HEK293 (cell line): Measurements from ENCODE around the gene ATP8B1.

ENCODE experiments used
- CTCF ChIA-PET: fragments of 350-600 bp; formaldehyde crosslinking; extraction: SDS; loops from one replicate; lab custom pipeline; 2021; ENCODE audit warnings: antibody characterized with exemption; lab: Yijun Ruan, JAX
- POLR2A ChIA-PET: fragments of 300-600 bp; formaldehyde crosslinking; extraction: SDS; loops from one replicate; lab custom pipeline; 2020; ENCODE audit warnings: antibody characterized with exemption, inconsistent platforms; lab: Yijun Ruan, JAX
- H3K27ac ChIP-seq: fragments of 200-500 bp; sonication (Bioruptor generic); 2 replicates; pipeline ENCODE4 v1.5.1; 2014; ENCODE audit warnings: low read depth, low read length, control low read depth, inconsistent platforms; ENCODE audit errors: extremely low read depth
- H3K36me3 ChIP-seq, 2 experiments: fragments of 200-500 bp in 1 of 2; sonication (Bioruptor generic) in 1 of 2; 1 replicate in 1 of 2; 2 replicates in 1 of 2; pipeline ENCODE4 v1.5.1; 2014 to 2017; ENCODE audit warnings: inconsistent platforms in 2 of 2, low read length in 2 of 2; ENCODE audit not compliant: control insufficient read depth in 2 of 2, insufficient read depth in 1 of 2
- H3K4me1 ChIP-seq: fragments of 200-500 bp; sonication (Bioruptor generic); 2 replicates; pipeline ENCODE4 v1.5.1; 2014; ENCODE audit warnings: mild to moderate bottlenecking, low read length, inconsistent platforms; ENCODE audit not compliant: control insufficient read depth, insufficient read depth
- H3K4me3 ChIP-seq: 2 replicates; pipeline ENCODE4 v1.5.1; 2011; ENCODE audit warnings: low read depth, mild to moderate bottlenecking, control low read depth, low read length, moderate library complexity
- H3K9me3 ChIP-seq: fragments of 200-500 bp; sonication (Bioruptor generic); 2 replicates; pipeline ENCODE4 v1.5.1; 2014; ENCODE audit warnings: low read depth, low read length, inconsistent platforms; ENCODE audit not compliant: control insufficient read depth, insufficient read depth
- FEZF1 ChIP-seq: fragments of 450-650 bp; formaldehyde crosslinking; IDR thresholded peaks from 2 replicates; pipeline ENCODE4 v1.5.1; 2016; ENCODE audit warnings: missing biosample characterization, missing genetic modification characterization
- OSR2 ChIP-seq: fragments of 450-650 bp; formaldehyde crosslinking; IDR thresholded peaks from 2 replicates; pipeline ENCODE4 v1.5.1; 2016; ENCODE audit warnings: missing biosample characterization, missing genetic modification characterization
- OVOL3 ChIP-seq: fragments of 450-650 bp; formaldehyde crosslinking; IDR thresholded peaks from 2 replicates; pipeline ENCODE4 v1.5.1; 2016; ENCODE audit warnings: missing biosample characterization, missing genetic modification characterization
- SCRT1 ChIP-seq: fragments of 450-650 bp; formaldehyde crosslinking; IDR thresholded peaks from 2 replicates; pipeline ENCODE4 v1.5.1; 2016; ENCODE audit warnings: missing biosample characterization, missing genetic modification characterization, borderline replicate concordance
- TCF7L2 ChIP-seq: IDR thresholded peaks from 2 replicates; pipeline ENCODE4 v1.6.1; 2011; ENCODE audit warnings: low read depth, mild to moderate bottlenecking, inconsistent platforms, low read length, moderate library complexity, borderline replicate concordance
- ZEB2 ChIP-seq: fragments of 450-650 bp; formaldehyde crosslinking; IDR thresholded peaks from 2 replicates; pipeline ENCODE4 v1.5.1; 2016; ENCODE audit warnings: missing biosample characterization, missing genetic modification characterization
- ZNF132 ChIP-seq: fragments of 450-650 bp; formaldehyde crosslinking; IDR thresholded peaks from 2 replicates; pipeline ENCODE4 v1.5.1; 2017; ENCODE audit warnings: missing biosample characterization, missing genetic modification characterization, borderline replicate concordance
- ZNF155 ChIP-seq: fragments of 450-650 bp; formaldehyde crosslinking; IDR thresholded peaks from 2 replicates; pipeline ENCODE4 v1.5.1; 2016; ENCODE audit warnings: missing biosample characterization, missing genetic modification characterization
- ZNF266 ChIP-seq: fragments of 450-650 bp; formaldehyde crosslinking; IDR thresholded peaks from 2 replicates; pipeline ENCODE4 v1.5.1; 2016; ENCODE audit warnings: missing biosample characterization, missing genetic modification characterization, low read depth
- ZNF501 ChIP-seq: fragments of 450-650 bp; formaldehyde crosslinking; IDR thresholded peaks from 2 replicates; pipeline ENCODE4 v1.5.1; 2016; ENCODE audit warnings: missing biosample characterization, missing genetic modification characterization
- ZNF549 ChIP-seq: fragments of 450-650 bp; IDR thresholded peaks from 2 replicates; pipeline ENCODE4 v1.5.1; 2018; ENCODE audit warnings: missing biosample characterization, missing genetic modification characterization, mild to moderate bottlenecking, inconsistent platforms, moderate library complexity
- ZNF561 ChIP-seq: fragments of 450-650 bp; IDR thresholded peaks from 2 replicates; pipeline ENCODE4 v1.5.1; 2018; ENCODE audit warnings: missing biosample characterization, missing genetic modification characterization, borderline replicate concordance
- ZNF596 ChIP-seq: fragments of 450-650 bp; IDR thresholded peaks from 2 replicates; pipeline ENCODE4 v1.5.0; 2018; ENCODE audit warnings: missing biosample characterization, mild to moderate bottlenecking, missing genetic modification characterization, moderate library complexity
- ZNF654 ChIP-seq: fragments of 450-650 bp; formaldehyde crosslinking; IDR thresholded peaks from 2 replicates; pipeline ENCODE4 v1.5.1; 2016; ENCODE audit warnings: low read depth, missing biosample characterization, missing genetic modification characterization
- ZNF792 ChIP-seq: fragments of 450-650 bp; formaldehyde crosslinking; IDR thresholded peaks from 2 replicates; pipeline ENCODE4 v1.5.1; 2016; ENCODE audit warnings: missing biosample characterization, missing genetic modification characterization
- TF ChIP-seq, protein P1 (sequence below): fragments of 450-650 bp; IDR thresholded peaks from 2 replicates; pipeline ENCODE4 v1.5.1; 2018; ENCODE audit warnings: missing biosample characterization, missing genetic modification characterization
- TF ChIP-seq, protein P2 (sequence below): fragments of 450-650 bp; formaldehyde crosslinking; IDR thresholded peaks from 2 replicates; pipeline ENCODE4 v1.5.1; 2016; ENCODE audit warnings: missing biosample characterization, missing genetic modification characterization
- TF ChIP-seq, protein P3 (sequence below): fragments of 450-650 bp; formaldehyde crosslinking; IDR thresholded peaks from 2 replicates; pipeline ENCODE4 v1.5.1; 2016; ENCODE audit warnings: missing biosample characterization, missing genetic modification characterization, borderline replicate concordance

Gene ATP8B1

DNA sequence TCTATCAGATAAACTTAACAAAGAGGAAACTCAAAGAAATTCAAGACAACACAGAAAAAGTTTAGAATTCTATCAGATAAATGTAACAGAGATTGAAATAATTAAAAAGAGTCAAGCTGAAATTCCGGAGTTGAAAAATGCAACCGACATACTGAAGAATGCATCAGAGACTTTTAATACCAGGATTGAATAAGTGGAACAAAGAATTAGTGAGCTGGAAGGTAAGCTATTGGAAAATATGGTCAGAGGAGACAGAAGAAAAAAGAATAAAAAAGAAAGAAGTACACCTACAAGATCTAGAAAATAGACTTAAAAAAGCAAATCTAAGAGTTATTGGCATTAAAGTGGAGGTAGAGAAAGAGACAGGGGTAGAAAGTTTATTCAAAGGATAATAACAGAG lies 88.0 kb downstream of the ATP8B1 start (continued):
- TF ChIP-seq, protein P1, sequence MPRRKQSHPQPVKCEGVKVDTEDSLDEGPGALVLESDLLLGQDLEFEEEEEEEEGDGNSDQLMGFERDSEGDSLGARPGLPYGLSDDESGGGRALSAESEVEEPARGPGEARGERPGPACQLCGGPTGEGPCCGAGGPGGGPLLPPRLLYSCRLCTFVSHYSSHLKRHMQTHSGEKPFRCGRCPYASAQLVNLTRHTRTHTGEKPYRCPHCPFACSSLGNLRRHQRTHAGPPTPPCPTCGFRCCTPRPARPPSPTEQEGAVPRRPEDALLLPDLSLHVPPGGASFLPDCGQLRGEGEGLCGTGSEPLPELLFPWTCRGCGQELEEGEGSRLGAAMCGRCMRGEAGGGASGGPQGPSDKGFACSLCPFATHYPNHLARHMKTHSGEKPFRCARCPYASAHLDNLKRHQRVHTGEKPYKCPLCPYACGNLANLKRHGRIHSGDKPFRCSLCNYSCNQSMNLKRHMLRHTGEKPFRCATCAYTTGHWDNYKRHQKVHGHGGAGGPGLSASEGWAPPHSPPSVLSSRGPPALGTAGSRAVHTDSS (tag by site-specific recombination): no peak
- TF ChIP-seq ZNF654 (tag by site-specific recombination): no peak

DNA sequence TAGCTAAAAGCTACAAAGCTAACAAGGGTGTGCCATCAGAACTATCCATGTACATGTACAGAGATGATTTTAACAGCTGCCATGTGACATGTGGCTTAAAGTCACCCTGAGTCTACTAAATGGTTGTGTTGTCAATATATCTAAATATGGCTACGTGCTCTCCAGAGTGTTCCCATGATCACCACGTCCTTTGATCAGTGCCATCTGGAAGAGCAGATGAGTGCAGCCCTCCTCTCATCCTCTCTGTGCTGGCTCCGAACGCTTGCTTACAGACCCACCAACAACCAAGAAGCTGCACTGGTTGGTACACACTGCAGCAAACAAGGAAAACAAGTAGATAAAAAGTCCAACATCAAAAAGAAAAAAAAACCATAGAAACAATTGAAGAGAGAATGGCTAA lies 92.9 kb downstream of the ATP8B1 start:
- Histone ChIP-seq H3K36me3 (no peaks in the 10 kb centered on the region), H3K4me1 (0 out of 2 replicates have a peak, but pooled peaks cover 5% of the 10 kb centered on the region), H3K9me3 (no peaks in the 10 kb centered on the region), H3K4me3 (no peak overlapping the region)
- POLR2A ChIA-PET: no interaction called here
- CTCF ChIA-PET: interaction anchor here (0.7 kb wide), 2 partner anchors 37 to 53 kb away, joined by 3 read pairs; no protein-coding TSS in a partner anchor
- TF ChIP-seq ZNF549: no peak
- TF ChIP-seq, all 188 proteins: peak for 0
- H3K27ac ChIP-seq: no peak overlapping the region

DNA sequence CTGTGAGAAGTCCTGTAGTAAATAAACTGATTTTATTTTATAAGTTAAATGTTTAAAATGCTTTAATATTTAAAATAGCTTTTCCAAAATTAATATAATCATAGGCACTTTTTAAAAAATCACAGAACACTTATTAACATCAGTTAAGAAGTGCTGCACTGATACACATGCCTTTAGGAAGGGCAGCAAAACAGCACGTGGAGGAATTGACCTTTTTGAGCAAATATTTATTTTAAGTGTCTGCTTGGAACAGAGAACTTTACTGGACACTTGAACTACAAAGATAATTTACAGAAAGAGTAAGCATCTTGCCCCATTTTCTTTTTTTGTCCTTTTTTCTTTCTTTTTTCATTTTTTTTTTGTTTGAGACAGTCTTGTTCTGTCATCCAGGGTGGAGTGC lies 93.8 kb downstream of the ATP8B1 start:
- H3K4me3 ChIP-seq: no peak overlapping the region
- POLR2A ChIA-PET: interaction anchor here (0.6 kb wide), 1 partner anchor 37 kb away, joined by 3 read pairs; no protein-coding TSS in a partner anchor
- H3K36me3 ChIP-seq: no peaks in the 10 kb centered on the region
- H3K4me1 ChIP-seq: 0 out of 2 replicates have a peak, but pooled peaks cover 5% of the 10 kb centered on the region
- no peaks in the 10 kb centered on the region for H3K9me3 ChIP-seq
- no peak for TF ChIP-seq SCRT1 (tag by site-specific recombination)
- TF ChIP-seq ZNF561 (tag by site-specific recombination): no peak
- TF ChIP-seq ZNF792 (tag by site-specific recombination): no peak
- no peak for TF ChIP-seq ZNF266 (tag by site-specific recombination)
- TF ChIP-seq TCF7L2: no peak
- CTCF ChIA-PET: interaction anchor here (0.7 kb wide), 1 partner anchor 41 kb away, joined by 3 read pairs; no protein-coding TSS in a partner anchor
- no peak overlapping the region for H3K27ac ChIP-seq

DNA sequence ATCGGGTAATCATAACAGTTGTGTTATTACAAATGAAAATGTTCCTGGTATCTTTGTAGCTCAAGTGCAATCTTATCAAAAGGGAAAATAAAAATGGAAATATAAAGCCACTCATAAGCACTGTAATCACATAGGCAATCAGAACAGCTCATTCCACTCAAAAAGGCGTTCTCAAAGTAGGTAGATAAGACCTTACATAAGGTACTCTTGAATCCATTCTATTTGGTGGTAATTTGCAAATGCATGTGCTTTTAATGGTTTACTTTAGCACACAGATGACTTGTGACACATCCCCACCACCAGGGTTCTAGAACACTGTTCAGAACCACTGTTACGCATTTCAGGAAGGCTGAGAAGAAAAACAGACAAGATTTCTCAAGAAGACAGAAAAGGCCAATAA lies 94.8 kb downstream of the ATP8B1 start:
- Histone ChIP-seq H3K4me1 (0 out of 2 replicates have a peak, but pooled peaks cover 5% of the 10 kb centered on the region), H3K4me3 (no peak overlapping the region), H3K27ac (no peak overlapping the region), H3K36me3 (no peaks in the 10 kb centered on the region; a peak in 1 of 3 replicates), H3K9me3 (no peaks in the 10 kb centered on the region)
- POLR2A ChIA-PET: no interaction called here
- CTCF ChIA-PET: no interaction called here
- TF ChIP-seq ZNF501 (tag by site-specific recombination): no peak
- no peak for TF ChIP-seq FEZF1 (tag by site-specific recombination)
- TF ChIP-seq OSR2 (tag by site-specific recombination): no peak
- TF ChIP-seq ZNF155 (tag by site-specific recombination): no peak

DNA sequence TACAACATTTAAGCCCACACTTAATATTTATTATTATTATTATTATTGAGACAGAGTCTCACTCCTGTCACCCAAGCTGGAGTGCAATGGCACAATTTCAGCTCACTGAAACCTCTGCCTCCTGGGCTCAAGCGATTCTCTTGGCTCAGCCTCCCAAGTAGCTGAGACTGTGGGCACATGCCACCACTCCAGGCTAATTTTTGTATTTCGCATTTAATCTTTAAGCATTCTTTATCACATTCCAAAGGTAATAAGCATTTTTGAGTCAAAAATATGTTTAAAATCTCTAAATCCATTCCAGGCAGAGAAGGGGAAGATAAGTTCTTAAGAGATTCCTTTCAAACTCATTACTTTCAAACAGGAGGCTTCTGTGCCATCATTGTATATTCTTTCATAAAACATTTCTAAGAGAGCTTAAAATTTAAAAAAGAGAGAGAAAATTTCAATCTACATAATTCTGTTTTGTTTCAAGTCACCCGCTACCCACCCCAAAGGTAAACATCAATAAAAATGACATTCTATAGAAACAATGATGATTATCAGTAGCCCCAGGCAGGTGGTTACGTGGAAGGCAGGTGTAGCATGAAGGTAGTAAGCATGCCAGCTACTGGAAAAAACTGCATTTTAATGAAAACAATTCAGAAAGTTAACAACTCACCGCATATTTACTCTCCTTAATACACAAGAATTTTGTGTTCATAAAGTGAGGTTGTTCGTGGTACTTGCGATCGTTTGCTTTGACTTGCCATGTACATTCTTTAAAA lies 97.1 kb downstream of the ATP8B1 start:
- POLR2A ChIA-PET: no interaction called here
- CTCF ChIA-PET: interaction anchor here (0.6 to 0.8 kb wide), 2 partner anchors 73 to 430 kb away, joined by 3 read pairs; no protein-coding TSS in a partner anchor

More for the DNA sequence above, 97.1 kb downstream of the ATP8B1 start:
- no peaks in the 10 kb centered on the region; a peak in 1 of 3 replicates for H3K36me3 ChIP-seq
- H3K4me1 ChIP-seq: 0 out of 2 replicates have a peak, but pooled peaks cover 5% of the 10 kb centered on the region
- no peaks in the 10 kb centered on the region for H3K9me3 ChIP-seq
- H3K4me3 ChIP-seq: no peak overlapping the region
- no peak for TF ChIP-seq ZNF596 (tag by site-specific recombination)
- TF ChIP-seq, protein P2, sequence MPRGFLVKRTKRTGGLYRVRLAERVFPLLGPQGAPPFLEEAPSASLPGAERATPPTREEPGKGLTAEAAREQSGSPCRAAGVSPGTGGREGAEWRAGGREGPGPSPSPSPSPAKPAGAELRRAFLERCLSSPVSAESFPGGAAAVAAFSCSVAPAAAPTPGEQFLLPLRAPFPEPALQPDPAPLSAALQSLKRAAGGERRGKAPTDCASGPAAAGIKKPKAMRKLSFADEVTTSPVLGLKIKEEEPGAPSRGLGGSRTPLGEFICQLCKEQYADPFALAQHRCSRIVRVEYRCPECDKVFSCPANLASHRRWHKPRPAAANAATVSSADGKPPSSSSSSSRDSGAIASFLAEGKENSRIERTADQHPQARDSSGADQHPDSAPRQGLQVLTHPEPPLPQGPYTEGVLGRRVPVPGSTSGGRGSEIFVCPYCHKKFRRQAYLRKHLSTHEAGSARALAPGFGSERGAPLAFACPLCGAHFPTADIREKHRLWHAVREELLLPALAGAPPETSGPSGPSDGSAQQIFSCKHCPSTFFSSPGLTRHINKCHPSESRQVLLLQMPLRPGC: no peak
- TF ChIP-seq ZEB2 (tag by site-specific recombination): no peak
- no peak for TF ChIP-seq OVOL3 (tag by site-specific recombination)
- TF ChIP-seq, protein P3, sequence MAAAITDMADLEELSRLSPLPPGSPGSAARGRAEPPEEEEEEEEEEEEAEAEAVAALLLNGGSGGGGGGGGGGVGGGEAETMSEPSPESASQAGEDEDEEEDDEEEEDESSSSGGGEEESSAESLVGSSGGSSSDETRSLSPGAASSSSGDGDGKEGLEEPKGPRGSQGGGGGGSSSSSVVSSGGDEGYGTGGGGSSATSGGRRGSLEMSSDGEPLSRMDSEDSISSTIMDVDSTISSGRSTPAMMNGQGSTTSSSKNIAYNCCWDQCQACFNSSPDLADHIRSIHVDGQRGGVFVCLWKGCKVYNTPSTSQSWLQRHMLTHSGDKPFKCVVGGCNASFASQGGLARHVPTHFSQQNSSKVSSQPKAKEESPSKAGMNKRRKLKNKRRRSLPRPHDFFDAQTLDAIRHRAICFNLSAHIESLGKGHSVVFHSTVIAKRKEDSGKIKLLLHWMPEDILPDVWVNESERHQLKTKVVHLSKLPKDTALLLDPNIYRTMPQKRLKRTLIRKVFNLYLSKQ (tag by site-specific recombination): no peak
- no peak for TF ChIP-seq ZNF132 (tag by site-specific recombination)
- H3K27ac ChIP-seq: no peak overlapping the region
